IMR-90 (cell line): ENCODE data around the gene GTPBP6. TPM values are rescaled to one million over a fixed set of nuclear protein-coding genes. Genes with fewer than 3 reads are reported as not detected.

ENCODE experiments used
- ATAC-seq: fragments of 200-7000 bp; cut with Tn5 transposase; 2 replicates; pipeline ENCODE4 v1.9.1; 2020; ENCODE audit warnings: low read depth, mild to moderate bottlenecking, moderate library complexity
- BruUV-seq: library from RNA; stranded (reverse); fragments of 400-500 nt; replicated peaks from 2 replicates; lab custom pipeline; 2021; lab: Mats Ljungman, UMichigan
- CTCF ChIA-PET: fragments of 300-600 bp; formaldehyde crosslinking; extraction: SDS; loops from one replicate; lab custom pipeline; 2021; ENCODE audit warnings: antibody characterized with exemption; lab: Yijun Ruan, JAX
- POLR2A ChIA-PET: fragments of 300-600 bp; sonication (Branson Sonifier 250); formaldehyde crosslinking; loops from one replicate; lab custom pipeline; 2022; ENCODE audit warnings: antibody characterized with exemption; ENCODE audit not compliant: unreplicated experiment; lab: Charles Lee
- DNase-seq: peaks from one replicate; pipeline ENCODE4 v3.0.0; 2013
- H2AFZ ChIP-seq: replicated peaks from 2 replicates; pipeline ENCODE3; 2013; ENCODE audit warnings: low read length, mild to moderate bottlenecking; ENCODE audit not compliant: poor library complexity
- H2AK5ac ChIP-seq: 2 replicates; pipeline ENCODE4 v1.6.1; 2013; ENCODE audit warnings: low read depth, low read length, inconsistent platforms
- H2AK9ac ChIP-seq: replicated peaks from 2 replicates; pipeline ENCODE3; 2013; ENCODE audit warnings: mild to moderate bottlenecking, low read depth, low read length, moderate library complexity; ENCODE audit not compliant: poor library complexity
- H2BK120ac ChIP-seq: 2 replicates; pipeline ENCODE4 v1.6.1; 2013; ENCODE audit warnings: low read depth, low read length, inconsistent platforms
- H2BK15ac ChIP-seq: 3 replicates; pipeline ENCODE4 v1.6.1; 2013; ENCODE audit warnings: low read depth, low read length, inconsistent platforms
- H2BK20ac ChIP-seq: 2 replicates; pipeline ENCODE4 v1.6.1; 2013; ENCODE audit warnings: low read depth, mild to moderate bottlenecking, inconsistent platforms, low read length, moderate library complexity
- H2BK5ac ChIP-seq: 2 replicates; pipeline ENCODE4 v1.6.1; 2013; ENCODE audit warnings: mild to moderate bottlenecking, low read depth, low read length, inconsistent platforms; ENCODE audit not compliant: poor library complexity, severe bottlenecking
- H3K14ac ChIP-seq: replicated peaks from 2 replicates; pipeline ENCODE4 v1.6.1; 2013; ENCODE audit warnings: low read depth, low read length, inconsistent platforms
- H3K18ac ChIP-seq: 2 replicates; pipeline ENCODE4 v1.6.1; 2013; ENCODE audit warnings: low read depth, low read length, control low read depth
- H3K23ac ChIP-seq: 2 replicates; pipeline ENCODE4 v1.6.1; 2013; ENCODE audit warnings: low read depth, low read length, inconsistent platforms
- H3K27ac ChIP-seq: 2 replicates; pipeline ENCODE4 v1.5.1; 2013; ENCODE audit warnings: mild to moderate bottlenecking, control low read depth, low read length; ENCODE audit not compliant: insufficient read depth
- H3K27me3 ChIP-seq: 2 replicates; pipeline ENCODE4 v1.6.1; 2013; ENCODE audit warnings: low read length; ENCODE audit not compliant: control insufficient read depth, insufficient read depth
- H3K36me3 ChIP-seq: 2 replicates; pipeline ENCODE4 v1.6.1; 2013; ENCODE audit warnings: low read length, mixed read lengths; ENCODE audit not compliant: control insufficient read depth, insufficient read depth
- H3K4ac ChIP-seq: 2 replicates; pipeline ENCODE4 v1.6.1; 2013; ENCODE audit warnings: low read depth, low read length, inconsistent platforms
- H3K4me1 ChIP-seq: 2 replicates; pipeline ENCODE4 v1.6.1; 2013; ENCODE audit warnings: low read length, mixed read lengths; ENCODE audit not compliant: control insufficient read depth, insufficient read depth
- H3K4me2 ChIP-seq: 2 replicates; pipeline ENCODE4 v1.6.1; 2013; ENCODE audit warnings: low read depth, mild to moderate bottlenecking, control low read depth, low read length, moderate library complexity
- H3K4me3 ChIP-seq: 2 replicates; pipeline ENCODE4 v1.5.1; 2013; ENCODE audit warnings: low read depth, mild to moderate bottlenecking, control low read depth, low read length, moderate library complexity; ENCODE audit not compliant: insufficient read depth
- H3K56ac ChIP-seq: 2 replicates; pipeline ENCODE4 v1.6.1; 2013; ENCODE audit warnings: low read length, inconsistent platforms; ENCODE audit not compliant: insufficient read depth; ENCODE audit errors: extremely low read depth
- H3K79me1 ChIP-seq, 2 experiments: 2 replicates each; pipeline ENCODE4 v1.6.1; 2013; ENCODE audit warnings: low read length in 2 of 2, inconsistent platforms in 1 of 2, low read depth in 1 of 2
- H3K9ac ChIP-seq: 2 replicates; pipeline ENCODE4 v1.6.1; 2013; ENCODE audit warnings: low read depth, low read length, control low read depth
- H3K9me1 ChIP-seq: 2 replicates; pipeline ENCODE4 v1.6.1; 2013; ENCODE audit warnings: low read length, inconsistent platforms; ENCODE audit not compliant: insufficient read depth
- H3K9me3 ChIP-seq: 2 replicates; pipeline ENCODE4 v1.6.1; 2013; ENCODE audit warnings: low read length; ENCODE audit not compliant: control insufficient read depth, insufficient read depth
- H4K20me1 ChIP-seq: 2 replicates; pipeline ENCODE4 v1.6.1; 2013; ENCODE audit warnings: low read length, inconsistent platforms; ENCODE audit not compliant: insufficient read depth
- H4K5ac ChIP-seq: 2 replicates; pipeline ENCODE4 v1.6.1; 2013; ENCODE audit warnings: mild to moderate bottlenecking, low read depth, low read length, control low read depth
- H4K8ac ChIP-seq, 2 experiments: 2 replicates each; pipeline ENCODE4 v1.6.1; 2013; ENCODE audit warnings: low read depth in 2 of 2, low read length in 2 of 2, control low read depth in 1 of 2, inconsistent platforms in 1 of 2
- H4K91ac ChIP-seq: 2 replicates; pipeline ENCODE4 v1.6.1; 2013; ENCODE audit warnings: low read depth, low read length, inconsistent platforms; ENCODE audit not compliant: insufficient read depth
- BHLHE40 ChIP-seq: fragments of 150-350 bp; IDR thresholded peaks from 2 replicates; pipeline ENCODE4 v1.6.1; 2016; ENCODE audit warnings: mild to moderate bottlenecking, low read depth, low read length
- CEBPB ChIP-seq: IDR thresholded peaks from 2 replicates; pipeline ENCODE4 v1.6.1; 2012; ENCODE audit warnings: low read depth, low read length, improper control_type of control experiment
- CHD1 ChIP-seq: IDR thresholded peaks from 2 replicates; pipeline ENCODE4 v1.6.1; 2012; ENCODE audit warnings: low read depth, low read length, improper control_type of control experiment
- ELK1 ChIP-seq: fragments of 150-350 bp; IDR thresholded peaks from 2 replicates; pipeline ENCODE4 v1.6.1; 2016; ENCODE audit warnings: low read depth, mild to moderate bottlenecking, low read length, moderate library complexity, borderline replicate concordance
- MAFK ChIP-seq: IDR thresholded peaks from 2 replicates; pipeline ENCODE4 v1.6.1; 2012; ENCODE audit warnings: low read depth, low read length, improper control_type of control experiment
- MAZ ChIP-seq: IDR thresholded peaks from 2 replicates; pipeline ENCODE4 v1.6.1; 2012; ENCODE audit warnings: low read depth, mild to moderate bottlenecking, low read length, improper control_type of control experiment, moderate library complexity, borderline replicate concordance
- MXI1 ChIP-seq: IDR thresholded peaks from 2 replicates; pipeline ENCODE4 v1.6.1; 2012; ENCODE audit warnings: low read depth, mild to moderate bottlenecking, low read length, moderate library complexity, borderline replicate concordance
- NFE2L2 ChIP-seq: fragments of 150-350 bp; IDR thresholded peaks from 2 replicates; pipeline ENCODE4 v1.6.1; 2016; ENCODE audit warnings: low read depth, mild to moderate bottlenecking, low read length
- POLR2A ChIP-seq: IDR thresholded peaks from 2 replicates; pipeline ENCODE4 v1.6.1; 2012; ENCODE audit warnings: mild to moderate bottlenecking, low read depth, low read length
- RAD21 ChIP-seq: IDR thresholded peaks from 2 replicates; pipeline ENCODE4 v1.6.1; 2012; ENCODE audit warnings: low read length, improper control_type of control experiment
- SMC3 ChIP-seq: fragments of 150-350 bp; IDR thresholded peaks from 2 replicates; pipeline ENCODE4 v1.6.1; 2016; ENCODE audit warnings: low read depth, mild to moderate bottlenecking, antibody characterized with exemption, low read length, moderate library complexity
- USF2 ChIP-seq: fragments of 150-350 bp; IDR thresholded peaks from 2 replicates; pipeline ENCODE4 v1.6.1; 2017; ENCODE audit warnings: mild to moderate bottlenecking, antibody characterized with exemption, low read length, low read depth
- WGBS, 2 experiments: methylation state at CpG; one replicate each; pipeline versions ENCODE4 v1.1.5 to v1.1.7; 2013; ENCODE audit warnings: missing lambda C conversion rate in 2 of 2; ENCODE audit not compliant: insufficient read length in 1 of 2; ENCODE audit errors: extremely low coverage in 2 of 2; 5-methylcytosine and 5-hydroxymethylcytosine counted together
- dilution Hi-C: fragments of 300-500 bp; cut with HindIII; formaldehyde crosslinking; loops from one replicate; pipeline ENCODE4 v1.14.3; 2018; ENCODE audit warnings: low sequenced_read_pairs; ENCODE audit not compliant: unreplicated experiment
- in situ Hi-C: fragments of 300-500 bp; cut with MboI; formaldehyde crosslinking; loops from 3 replicates; pipeline ENCODE4 v1.14.3; 2019; ENCODE audit warnings: low sequenced_read_pairs, inconsistent platforms, mixed read lengths
- intact Hi-C: fragments of 100-400 bp; cut with micrococcal nuclease; formaldehyde crosslinking; loops from 2 replicates; pipeline ENCODE4 v1.10.0; 2022
- polyA plus RNA-seq, 3 experiments: library from polyadenylated mRNA; depleted of rRNA; stranded (reverse); fragments of >200 nt; gene quantifications; 2 replicates each; pipeline ENCODE4 v1.2.3, GENCODE V29; 2012; ENCODE audit warnings: low replicate concordance in 1 of 3
- total RNA-seq: library from RNA; depleted of rRNA; stranded (reverse); fragments of >200 nt; gene quantifications from 2 replicates; pipeline ENCODE4 v1.2.3, GENCODE V29; 2012

Gene GTPBP6
- total and polyA plus RNA-seq, 2 of the 4 experiments (the other 2 are of a cell fraction), result 24.0 to 31.6 TPM

GRCh38 chrX:259692-260355 lies 58.8 kb downstream of the GTPBP6 start:
- no peak overlapping the region for H3K4ac ChIP-seq
- no peak overlapping the region for H3K14ac ChIP-seq
- H3K4me2 ChIP-seq, result no peak overlapping the region
- no peak overlapping the region for H2BK15ac ChIP-seq
- H3K9me3 ChIP-seq, result peaks cover 4% of the 10 kb centered on the region; the same call in 1 of the 2 replicates
- no peaks in the 10 kb centered on the region for H4K20me1 ChIP-seq
- no peak overlapping the region for H2AK5ac ChIP-seq
- no peak overlapping the region for H2AK9ac ChIP-seq
- no peak overlapping the region for H4K91ac ChIP-seq
- H3K4me1 ChIP-seq, result no peaks in the 10 kb centered on the region
- intact Hi-C loops, result no loop called here
- no peak overlapping the region for H4K8ac ChIP-seq
- H3K18ac ChIP-seq, result no peak overlapping the region
- H3K27ac ChIP-seq, result no peak overlapping the region
- dilution Hi-C loops, result no loop called here
- no peaks in the 10 kb centered on the region for H3K79me1 ChIP-seq
- no TSS peak for BruUV-seq
- H3K36me3 ChIP-seq, result no peaks in the 10 kb centered on the region
- H3K56ac ChIP-seq, result no peak overlapping the region
- POLR2A ChIA-PET, result no interaction called here
- DNase-seq, result no peak
- H2BK120ac ChIP-seq, result no peak overlapping the region
- no peaks in the 10 kb centered on the region for H3K9me1 ChIP-seq
- no peak overlapping the region for H3K23ac ChIP-seq
- H3K9ac ChIP-seq, result no peak overlapping the region
- H4K5ac ChIP-seq, result no peak overlapping the region
- H2BK20ac ChIP-seq, result no peak overlapping the region
- H3K4me3 ChIP-seq, result no peak overlapping the region
- TF ChIP-seq NFE2L2, result no peak
- TF ChIP-seq BHLHE40, result no peak
- no peak for TF ChIP-seq MAFK
- no peak for TF ChIP-seq RAD21
- TF ChIP-seq USF2, result no peak
- no peak for TF ChIP-seq MXI1
- no peak for TF ChIP-seq ELK1
- no peak for TF ChIP-seq POLR2A
- TF ChIP-seq MAZ, result no peak
- no peak for TF ChIP-seq SMC3
- TF ChIP-seq CEBPB, result no peak
- TF ChIP-seq CHD1, result no peak
- CTCF ChIA-PET, result no interaction called here
- no peak overlapping the region for H2AFZ ChIP-seq
- H2BK5ac ChIP-seq, result no peak overlapping the region
- WGBS, 2 experiments, result 83% methylated on average over 16 of the region's 21 CpGs; no CpG with 5 or more reads in 1 of the 2 experiments
- no peak for ATAC-seq
- H3K27me3 ChIP-seq, result no peaks in the 10 kb centered on the region
- in situ Hi-C loops, result no loop called here
